ENCODE results near the gene CPE. TPM values are rescaled to one million over a fixed set of nuclear protein-coding genes. Genes with fewer than 3 reads are reported as not detected.

The CPE gene
- total and polyA plus RNA-seq, 10 of the 15 experiments (the other 5 are each of a cell fraction or from before 2014, with no cell fraction given): 0.05 to 0.14 TPM; not detected in 8

DNA sequence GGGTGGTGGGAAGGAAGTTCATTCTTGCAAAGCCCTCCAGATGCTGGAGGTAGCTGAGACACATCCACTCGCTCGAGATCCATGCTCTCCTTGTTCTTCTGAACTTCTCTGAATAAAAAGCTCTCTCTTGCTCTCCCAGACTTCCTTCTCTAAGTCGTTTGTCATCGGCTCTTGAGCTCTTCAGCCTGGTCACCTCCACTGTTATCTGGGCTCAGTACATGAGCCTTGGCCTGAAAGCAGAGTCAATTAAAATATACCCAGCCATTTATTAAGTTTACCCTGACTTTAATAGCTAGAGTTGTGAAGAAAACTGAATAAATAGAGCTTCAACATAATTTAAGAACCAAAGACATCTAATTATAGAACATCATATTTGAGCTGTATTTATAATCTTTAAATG lies 99.0 kb downstream of the CPE start:
- no peaks in the 10 kb centered on the region for H3K27me3 ChIP-seq (replicated peaks in 1 of 2; ENCODE audit: control insufficient read depth in 2 of 2, insufficient read depth in 2 of 2, low read length in 1 of 2)
- H3K36me3 ChIP-seq (ENCODE audit: control insufficient read depth in 2 of 2, insufficient read depth in 2 of 2, low read length in 1 of 2): no peaks in the 10 kb centered on the region
- no peak overlapping the region for H3K4me3 ChIP-seq
- 11% methylated on average over 4 of the region's 4 CpGs for WGBS (ENCODE audit: insufficient coverage, insufficient replicate concordance, low lambda C conversion rate, missing lambda C conversion rate)
- CTCF ChIA-PET: interaction anchor here (0.7 to 2.8 kb wide), 4 partner anchors 9 to 122 kb away, joined by 3 to 11 read pairs (median 4); no protein-coding TSS in a partner anchor
- SMC1A ChIA-PET (ENCODE audit: uncharacterized antibody, unreplicated experiment): interaction anchor here (1.2 to 2.0 kb wide), 2 partner anchors 12 to 347 kb away, joined by 5 read pairs; no protein-coding TSS in a partner anchor
- ATAC-seq: no peak
- no peak overlapping the region for H3K4me2 ChIP-seq (ENCODE audit: control insufficient read depth, insufficient read depth)
- H4K20me1 ChIP-seq (ENCODE audit: control insufficient read depth, insufficient read depth): no peaks in the 10 kb centered on the region
- peaks cover under 1% of the 10 kb centered on the region; the same call in 2 of the 3 replicates for H3K9me3 ChIP-seq (replicated peaks; ENCODE audit: control insufficient read depth, insufficient read depth, low read length)
- no peak overlapping the region for H3K27ac ChIP-seq (ENCODE audit: control insufficient read depth, insufficient read depth)
- no peaks in the 10 kb centered on the region for H3K4me1 ChIP-seq (ENCODE audit: control insufficient read depth, insufficient read depth, low read length)
- FAIRE-seq: no peak
- no TSS peak for BruUV-seq (replicated peaks)
- no peak for TF ChIP-seq MEF2A (IDR thresholded peaks at IDR 0.05; ENCODE audit: insufficient read depth, low read depth, low read length)
- no peak for TF ChIP-seq RCOR1 (conservative IDR thresholded peaks at IDR 0.05; ENCODE audit: low read depth, low read length)
- no peak for TF ChIP-seq TARDBP (IDR thresholded peaks at IDR 0.05; ENCODE audit: borderline replicate concordance)
- no peak for TF ChIP-seq SUZ12 (IDR thresholded peaks at IDR 0.05; ENCODE audit: unreplicated experiment)
- no peak for TF ChIP-seq KDM1A (IDR thresholded peaks at IDR 0.05; ENCODE audit: borderline replicate concordance)
- TF ChIP-seq CHD1 (IDR thresholded peaks at IDR 0.05; ENCODE audit: low read depth, low read length): no peak
- TF ChIP-seq BCL11A (IDR thresholded peaks at IDR 0.05; ENCODE audit: low read depth, low read length): no peak
- no peak for TF ChIP-seq JUNB (IDR thresholded peaks at IDR 0.05)
- no peak for TF ChIP-seq MAX (IDR thresholded peaks at IDR 0.05; ENCODE audit: low read depth, low read length)
- no peak overlapping the region for H3K9ac ChIP-seq (ENCODE audit: control insufficient read depth, insufficient read depth, low read length)
- intact Hi-C loops (cut with micrococcal nuclease; ENCODE audit: unreplicated experiment): no loop called here
- no peaks in the 10 kb centered on the region for H3K79me2 ChIP-seq (ENCODE audit: control insufficient read depth, insufficient read depth, low read length)
- no peak overlapping the region for H2AFZ ChIP-seq (ENCODE audit: control insufficient read depth, low read depth, low read length)
- DNase-seq (ENCODE audit: low read depth, low spot score): no peak
- RAD21 ChIA-PET (ENCODE audit: unreplicated experiment): interaction anchor here (2.8 kb wide), 1 partner anchor 9 kb away, joined by 6 read pairs; no protein-coding TSS in a partner anchor
- POLR2A ChIA-PET: no interaction called here
- in situ Hi-C loops (cut with MboI): no loop called here

Data from GM12878 (cell line).